ENCODE data around the gene ATXN1.

GRCh38 chr6:16321826-16322225 is 439.4 kb downstream of the ATXN1 start:
- TF ChIP-seq EP300 (IDR thresholded peaks at IDR 0.05; ENCODE audit: low read depth) = no peak
- no peak for TF ChIP-seq CTCF (IDR thresholded peaks at IDR 0.05)
- TF ChIP-seq POLR2AphosphoS5 (IDR thresholded peaks at IDR 0.05) = no peak
- TF ChIP-seq POLR2A (IDR thresholded peaks at IDR 0.05) = no peak

Measured in transverse colon (tissue), 4 donors.